PC-3 (cell line): ENCODE results near the gene RNF113B. TPM values are rescaled to one million over a fixed set of nuclear protein-coding genes. Genes with fewer than 3 reads are reported as not detected.

Experiments used
- ATAC-seq: fragments of 200-7000 bp; cut with Tn5 transposase; 2 replicates; pipeline ENCODE4 v1.9.1; 2020; ENCODE audit warnings: mild to moderate bottlenecking, moderate library complexity
- BruUV-seq: library from RNA; stranded (reverse); fragments of 400-500 nt; replicated peaks from 2 replicates; lab custom pipeline; 2021; lab: Mats Ljungman, UMichigan
- CTCF ChIA-PET: fragments of 300-600 bp; sonication (Branson Sonifier 250); formaldehyde crosslinking; loops from one replicate; lab custom pipeline; 2022; ENCODE audit warnings: antibody characterized with exemption; lab: Charles Lee
- POLR2A ChIA-PET: fragments of 300-600 bp; sonication (Branson Sonifier 250); formaldehyde crosslinking; loops from one replicate; lab custom pipeline; 2022; ENCODE audit warnings: antibody characterized with exemption; ENCODE audit not compliant: unreplicated experiment; lab: Charles Lee
- DNase-seq: peaks from one replicate; pipeline ENCODE4 v3.0.0-alpha.2; 2015
- H2AFZ ChIP-seq: fragments of 300-600 bp; sonication (generic); 2 replicates; pipeline ENCODE4 v1.6.0; 2016; ENCODE audit warnings: antibody characterized with exemption, low read length
- H3F3A ChIP-seq: fragments of 300-600 bp; sonication (generic); one replicate; pipeline ENCODE4 v1.6.0; 2017; ENCODE audit warnings: antibody characterized with exemption, low read length, control low read depth, mild to moderate bottlenecking; ENCODE audit not compliant: unreplicated experiment
- H3K27ac ChIP-seq: fragments of 300-600 bp; sonication (generic); 2 replicates; pipeline ENCODE4 v1.5.1; 2016; ENCODE audit warnings: mild to moderate bottlenecking, low read length
- H3K27me3 ChIP-seq: fragments of 300-600 bp; sonication (generic); 2 replicates; pipeline ENCODE4 v1.6.1; 2016; ENCODE audit warnings: low read length, mixed read lengths
- H3K36me3 ChIP-seq: fragments of 300-600 bp; sonication (generic); 2 replicates; pipeline ENCODE4 v1.6.1; 2016; ENCODE audit warnings: low read depth, mixed run types, low read length, mixed read lengths
- H3K4me1 ChIP-seq: fragments of 300-600 bp; sonication (generic); 2 replicates; pipeline ENCODE4 v1.5.1; 2016; ENCODE audit warnings: low read length; ENCODE audit not compliant: insufficient read depth
- H3K4me2 ChIP-seq: fragments of 300-600 bp; sonication (generic); 2 replicates; pipeline ENCODE4 v1.6.0; 2016; ENCODE audit warnings: low read length
- H3K4me3 ChIP-seq: fragments of 300-600 bp; sonication (generic); 2 replicates; pipeline ENCODE4 v1.5.1; 2016; ENCODE audit warnings: mild to moderate bottlenecking, low read length, mixed read lengths
- H3K79me2 ChIP-seq: fragments of 300-600 bp; sonication (generic); 2 replicates; pipeline ENCODE4 v1.6.1; 2017; ENCODE audit warnings: low read length, mixed read lengths
- H3K9ac ChIP-seq: fragments of 300-600 bp; sonication (generic); 2 replicates; pipeline ENCODE4 v1.6.0; 2016; ENCODE audit warnings: mild to moderate bottlenecking, low read length
- H3K9me2 ChIP-seq: fragments of 300-600 bp; sonication (generic); replicated peaks from 2 replicates; pipeline ENCODE4 v1.6.1; 2016; ENCODE audit warnings: mixed run types, low read length, mixed read lengths
- H3K9me3 ChIP-seq: fragments of 300-600 bp; sonication (generic); 2 replicates; pipeline ENCODE4 v1.6.1; 2016; ENCODE audit warnings: low read length, mixed read lengths
- H4K20me1 ChIP-seq: fragments of 300-600 bp; sonication (generic); 2 replicates; pipeline ENCODE4 v1.6.1; 2016; ENCODE audit warnings: low read length, mixed read lengths
- EZH2 ChIP-seq: fragments of 300-600 bp; sonication (generic); IDR thresholded peaks from one replicate; pipeline ENCODE4 v1.6.1; 2017; ENCODE audit warnings: antibody characterized with exemption, mild to moderate bottlenecking, low read length; ENCODE audit not compliant: unreplicated experiment
- EZH2phosphoT487 ChIP-seq: fragments of 300-600 bp; sonication (generic); IDR thresholded peaks from 2 replicates; pipeline ENCODE4 v1.6.1; 2018; ENCODE audit warnings: mild to moderate bottlenecking, antibody characterized with exemption, low read length, borderline replicate concordance
- intact Hi-C: fragments of 100-400 bp; cut with micrococcal nuclease; formaldehyde crosslinking; loops from 2 replicates; pipeline ENCODE4 v1.9.0; 2023
- total RNA-seq: library from RNA; depleted of rRNA; stranded (reverse); fragments of >200 nt; gene quantifications from 2 replicates; pipeline ENCODE4 v1.2.3, GENCODE V29; 2014
- TF ChIP-seq, protein P1 (sequence below): fragments of 300-600 bp; sonication (generic); conservative IDR thresholded peaks from 2 replicates; pipeline ENCODE4 v1.5.1; 2017; ENCODE audit warnings: antibody characterized with exemption, low read depth, mild to moderate bottlenecking, low read length

Gene RNF113B
- total RNA-seq, 1 experiment from 2014 or later: not detected

- H3K4me2 ChIP-seq: no peak overlapping the region
- peaks cover 64% of the 10 kb centered on the region for H3K79me2 ChIP-seq
- no peak overlapping the region for H2AFZ ChIP-seq
- no peak overlapping the region for H3K4me3 ChIP-seq
- H3K9me2 ChIP-seq: no peaks in the 10 kb centered on the region
- DNase-seq: no peak
- POLR2A ChIA-PET: no interaction called here
- no peaks in the 10 kb centered on the region for H3K9me3 ChIP-seq
- no peaks in the 10 kb centered on the region for H3K27me3 ChIP-seq
- ATAC-seq: no peak
- H4K20me1 ChIP-seq: no peaks in the 10 kb centered on the region
- no peaks in the 10 kb centered on the region for H3K4me1 ChIP-seq
- TF ChIP-seq EZH2phosphoT487: no peak
- no peak for TF ChIP-seq EZH2
- TF ChIP-seq, protein P1, sequence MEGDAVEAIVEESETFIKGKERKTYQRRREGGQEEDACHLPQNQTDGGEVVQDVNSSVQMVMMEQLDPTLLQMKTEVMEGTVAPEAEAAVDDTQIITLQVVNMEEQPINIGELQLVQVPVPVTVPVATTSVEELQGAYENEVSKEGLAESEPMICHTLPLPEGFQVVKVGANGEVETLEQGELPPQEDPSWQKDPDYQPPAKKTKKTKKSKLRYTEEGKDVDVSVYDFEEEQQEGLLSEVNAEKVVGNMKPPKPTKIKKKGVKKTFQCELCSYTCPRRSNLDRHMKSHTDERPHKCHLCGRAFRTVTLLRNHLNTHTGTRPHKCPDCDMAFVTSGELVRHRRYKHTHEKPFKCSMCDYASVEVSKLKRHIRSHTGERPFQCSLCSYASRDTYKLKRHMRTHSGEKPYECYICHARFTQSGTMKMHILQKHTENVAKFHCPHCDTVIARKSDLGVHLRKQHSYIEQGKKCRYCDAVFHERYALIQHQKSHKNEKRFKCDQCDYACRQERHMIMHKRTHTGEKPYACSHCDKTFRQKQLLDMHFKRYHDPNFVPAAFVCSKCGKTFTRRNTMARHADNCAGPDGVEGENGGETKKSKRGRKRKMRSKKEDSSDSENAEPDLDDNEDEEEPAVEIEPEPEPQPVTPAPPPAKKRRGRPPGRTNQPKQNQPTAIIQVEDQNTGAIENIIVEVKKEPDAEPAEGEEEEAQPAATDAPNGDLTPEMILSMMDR: no peak
- intact Hi-C loops: loop anchor here (10.0 kb wide), 1 partner anchor 124 kb away; no protein-coding TSS in a partner anchor
- BruUV-seq: no TSS peak
- no peak overlapping the region for H3K9ac ChIP-seq
- H3K36me3 ChIP-seq: no peaks in the 10 kb centered on the region
- CTCF ChIA-PET: interaction anchor here (0.6 kb wide), 2 partner anchors 15 to 118 kb away, joined by 3 read pairs; no protein-coding TSS in a partner anchor
- H3K27ac ChIP-seq: no peak overlapping the region
- H3F3A ChIP-seq: no peaks in the 10 kb centered on the region
Observed at GRCh38 chr13:98150832-98151479, 26.1 kb downstream of the RNF113B start.

- H3K9me2 ChIP-seq: no peaks in the 10 kb centered on the region
- H3K9me3 ChIP-seq: no peaks in the 10 kb centered on the region
- no peaks in the 10 kb centered on the region for H3K27me3 ChIP-seq
- intact Hi-C loops: loop anchor here (10.0 kb wide), 1 partner anchor 113 kb away; no protein-coding TSS in a partner anchor
- no peak overlapping the region for H3K4me2 ChIP-seq
- H4K20me1 ChIP-seq: 0 out of 2 replicates have a peak, but pooled peaks cover 4% of the 10 kb centered on the region
- peaks cover 13% of the 10 kb centered on the region for H3K4me1 ChIP-seq
- H3F3A ChIP-seq: no peaks in the 10 kb centered on the region
- TF ChIP-seq EZH2phosphoT487 (no peak), EZH2 (no peak)
- TF ChIP-seq, protein P1: no peak
- no peak overlapping the region for H3K4me3 ChIP-seq
- ATAC-seq (no peak), DNase-seq (no peak)
- no peaks in the 10 kb centered on the region for H3K36me3 ChIP-seq
- H2AFZ ChIP-seq: no peak overlapping the region
- no peak overlapping the region for H3K27ac ChIP-seq
- POLR2A ChIA-PET: no interaction called here
- BruUV-seq: no TSS peak
- H3K79me2 ChIP-seq: peaks cover 78% of the 10 kb centered on the region
- H3K9ac ChIP-seq: no peak overlapping the region
- CTCF ChIA-PET: no interaction called here
Observed at GRCh38 chr13:98147521-98147920, 29.5 kb downstream of the RNF113B start.

GRCh38 chr13:98144801-98145350 is 32.2 kb downstream of the RNF113B start:
- intact Hi-C loops: loop anchor here (1.0 to 10.0 kb wide), 5 partner anchors 69 to 298 kb away; no protein-coding TSS in a partner anchor
- no TSS peak for BruUV-seq
- ATAC-seq: peak; percentile 16
- H3K9me2 ChIP-seq: no peaks in the 10 kb centered on the region
- H3F3A ChIP-seq: no peaks in the 10 kb centered on the region
- 0 out of 2 replicates have a peak overlapping the region, but pooled peaks have one; percentile 7 for H3K27ac ChIP-seq
- H2AFZ ChIP-seq: peak overlapping the region; percentile 76
- 0 out of 2 replicates have a peak, but pooled peaks cover 4% of the 10 kb centered on the region for H4K20me1 ChIP-seq
- no peaks in the 10 kb centered on the region for H3K27me3 ChIP-seq
- TF ChIP-seq, protein P1: peak; percentile 23; the same call in 1 of the 2 replicates
- TF ChIP-seq EZH2: no peak
- peak overlapping the region; percentile 97 for H3K4me2 ChIP-seq
- CTCF ChIA-PET: no interaction called here
- peak overlapping the region; percentile 75 for H3K9ac ChIP-seq
- peaks cover 59% of the 10 kb centered on the region for H3K79me2 ChIP-seq
- POLR2A ChIA-PET: no interaction called here
- DNase-seq: peak; percentile 62
- H3K4me3 ChIP-seq: peak overlapping the region; percentile 82
- H3K36me3 ChIP-seq: no peaks in the 10 kb centered on the region
- peaks cover 13% of the 10 kb centered on the region for H3K4me1 ChIP-seq
- H3K9me3 ChIP-seq: no peaks in the 10 kb centered on the region
